ENCODE data around the gene CPED1. TPM values are rescaled to one million over a fixed set of nuclear protein-coding genes. Genes with fewer than 3 reads are reported as not detected.

Gene CPED1
- total and polyA plus RNA-seq, 2 experiments from 2014 or later, result 0.17 to 0.47 TPM

DNA sequence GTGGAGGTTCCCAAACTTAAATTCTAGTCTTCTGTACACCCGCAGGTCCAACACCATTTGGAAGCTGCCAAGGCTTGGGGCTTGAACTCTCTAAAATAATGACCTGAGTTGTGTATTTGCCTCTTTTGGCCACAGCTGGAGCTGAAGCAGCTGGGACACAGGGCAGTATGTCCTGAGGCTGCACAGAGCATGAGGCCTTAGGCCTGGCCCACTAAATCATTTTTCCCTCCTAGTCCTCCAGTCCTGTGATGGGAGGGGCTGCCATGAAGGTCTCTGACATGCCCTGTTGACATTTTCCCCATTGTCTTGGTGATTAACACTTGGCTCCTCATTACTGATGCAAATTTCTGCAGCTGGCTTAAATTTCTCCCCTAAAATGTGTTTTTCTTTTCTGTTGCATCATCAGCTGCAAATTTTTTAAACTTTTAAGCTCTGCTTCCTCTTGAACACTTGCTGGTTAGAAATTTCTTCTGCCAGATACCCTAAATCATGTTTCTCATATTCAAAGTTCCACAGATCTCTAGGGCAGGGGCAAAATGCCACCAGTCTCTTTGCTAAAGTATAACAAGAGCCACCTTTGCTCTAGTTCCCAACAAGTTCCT lies 296.7 kb downstream of the CPED1 start:
- H4K20me1 ChIP-seq (replicated peaks; ENCODE audit: insufficient read depth), result no peaks in the 10 kb centered on the region
- H3K4me2 ChIP-seq, result no peak overlapping the region
- H3K9me3 Mint-ChIP-seq, result peaks cover 27% of the 10 kb centered on the region
- no peaks in the 10 kb centered on the region for H3F3A ChIP-seq (replicated peaks; ENCODE audit: low read depth)
- no peak overlapping the region for H3K4me3 Mint-ChIP-seq
- ATAC-seq (no peak), DNase-seq (ENCODE audit: low spot score) (no peak)
- no peaks in the 10 kb centered on the region for H3K27me3 Mint-ChIP-seq (ENCODE audit: insufficient read depth, low read depth, poor library complexity)
- H3K4me3 ChIP-seq, result no peak overlapping the region
- H3K4me1 Mint-ChIP-seq, result no peaks in the 10 kb centered on the region
- peaks cover 22% of the 10 kb centered on the region for H3K36me3 Mint-ChIP-seq (ENCODE audit: low read depth)
- H3K27me3 ChIP-seq (ENCODE audit: insufficient read depth), result no peaks in the 10 kb centered on the region
- TF ChIP-seq CREB1 (CRISPR knock-in tag; IDR thresholded peaks at IDR 0.05; ENCODE audit: low read depth), result no peak
- TF ChIP-seq, protein P1, sequence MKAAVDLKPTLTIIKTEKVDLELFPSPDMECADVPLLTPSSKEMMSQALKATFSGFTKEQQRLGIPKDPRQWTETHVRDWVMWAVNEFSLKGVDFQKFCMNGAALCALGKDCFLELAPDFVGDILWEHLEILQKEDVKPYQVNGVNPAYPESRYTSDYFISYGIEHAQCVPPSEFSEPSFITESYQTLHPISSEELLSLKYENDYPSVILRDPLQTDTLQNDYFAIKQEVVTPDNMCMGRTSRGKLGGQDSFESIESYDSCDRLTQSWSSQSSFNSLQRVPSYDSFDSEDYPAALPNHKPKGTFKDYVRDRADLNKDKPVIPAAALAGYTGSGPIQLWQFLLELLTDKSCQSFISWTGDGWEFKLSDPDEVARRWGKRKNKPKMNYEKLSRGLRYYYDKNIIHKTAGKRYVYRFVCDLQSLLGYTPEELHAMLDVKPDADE (IDR thresholded peaks at IDR 0.05), result no peak
- H3K27ac Mint-ChIP-seq, result no peak overlapping the region
- H3K9me2 ChIP-seq (ENCODE audit: insufficient read depth), result peaks cover 9% of the 10 kb centered on the region
- no peaks in the 10 kb centered on the region for H3K79me2 ChIP-seq (replicated peaks; ENCODE audit: insufficient read depth)
- no peak overlapping the region for H2AFZ ChIP-seq
- peaks cover 5% of the 10 kb centered on the region; the same call in 1 of the 2 replicates for H3K36me3 ChIP-seq (ENCODE audit: insufficient read depth)
- H3K4me1 ChIP-seq (ENCODE audit: insufficient read depth), result no peaks in the 10 kb centered on the region
- no peak overlapping the region for H3K27ac ChIP-seq (ENCODE audit: low read depth)

DNA sequence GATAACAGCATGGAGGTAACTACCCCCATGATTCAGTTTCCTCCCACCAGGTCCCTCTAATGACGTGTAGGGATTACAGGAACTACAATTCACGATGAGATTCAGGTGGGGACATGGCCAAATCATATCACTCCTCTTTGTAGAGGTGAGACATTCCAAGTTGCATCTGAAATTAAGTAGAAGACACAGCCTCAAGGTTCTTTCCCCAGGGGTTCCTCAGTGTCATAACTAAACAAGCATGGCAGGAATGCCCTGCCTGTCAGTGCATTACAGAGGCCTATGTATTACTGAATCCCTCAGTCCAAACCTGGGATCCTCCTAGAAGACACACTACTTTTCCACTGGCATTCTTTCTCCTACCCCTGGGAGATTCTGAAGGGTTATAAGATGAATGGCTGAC lies 297.7 kb downstream of the CPED1 start:
- H3K36me3 Mint-ChIP-seq (ENCODE audit: low read depth), result peaks cover 22% of the 10 kb centered on the region
- peaks cover 5% of the 10 kb centered on the region; the same call in 1 of the 2 replicates for H3K36me3 ChIP-seq (ENCODE audit: insufficient read depth)
- no peaks in the 10 kb centered on the region for H3K79me2 ChIP-seq (replicated peaks; ENCODE audit: insufficient read depth)
- no peaks in the 10 kb centered on the region for H3F3A ChIP-seq (replicated peaks; ENCODE audit: low read depth)
- no peak overlapping the region for H3K4me3 ChIP-seq
- H3K4me1 Mint-ChIP-seq, result no peaks in the 10 kb centered on the region
- ATAC-seq (no peak), DNase-seq (ENCODE audit: low spot score) (no peak)
- no peak overlapping the region for H3K27ac ChIP-seq (ENCODE audit: low read depth)
- H3K9me3 Mint-ChIP-seq, result peaks cover 27% of the 10 kb centered on the region
- H3K4me2 ChIP-seq, result no peak overlapping the region
- H3K27ac Mint-ChIP-seq, result no peak overlapping the region
- H3K9me2 ChIP-seq (ENCODE audit: insufficient read depth), result peaks cover 9% of the 10 kb centered on the region
- no peaks in the 10 kb centered on the region for H3K27me3 ChIP-seq (ENCODE audit: insufficient read depth)
- H3K27me3 Mint-ChIP-seq (ENCODE audit: insufficient read depth, low read depth, poor library complexity), result no peaks in the 10 kb centered on the region
- H3K4me1 ChIP-seq (ENCODE audit: insufficient read depth), result no peaks in the 10 kb centered on the region
- H4K20me1 ChIP-seq (replicated peaks; ENCODE audit: insufficient read depth), result no peaks in the 10 kb centered on the region
- H3K4me3 Mint-ChIP-seq, result no peak overlapping the region
- no peak overlapping the region for H2AFZ ChIP-seq
- TF ChIP-seq POLR2AphosphoS5 (IDR thresholded peaks at IDR 0.05; ENCODE audit: low read depth) (no peak), EZH2phosphoT487 (IDR thresholded peaks at IDR 0.05; ENCODE audit: unreplicated experiment) (no peak), ZNF114 (CRISPR knock-in tag; IDR thresholded peaks at IDR 0.05) (no peak), NANOG (IDR thresholded peaks at IDR 0.05; ENCODE audit: borderline replicate concordance) (no peak), JUNB (IDR thresholded peaks at IDR 0.05; ENCODE audit: unreplicated experiment) (no peak), EZH2 (IDR thresholded peaks at IDR 0.05; ENCODE audit: low read depth, unreplicated experiment) (no peak), ZNF331 (CRISPR knock-in tag; IDR thresholded peaks at IDR 0.05; ENCODE audit: low read depth) (no peak)
- TF ChIP-seq, protein P2, sequence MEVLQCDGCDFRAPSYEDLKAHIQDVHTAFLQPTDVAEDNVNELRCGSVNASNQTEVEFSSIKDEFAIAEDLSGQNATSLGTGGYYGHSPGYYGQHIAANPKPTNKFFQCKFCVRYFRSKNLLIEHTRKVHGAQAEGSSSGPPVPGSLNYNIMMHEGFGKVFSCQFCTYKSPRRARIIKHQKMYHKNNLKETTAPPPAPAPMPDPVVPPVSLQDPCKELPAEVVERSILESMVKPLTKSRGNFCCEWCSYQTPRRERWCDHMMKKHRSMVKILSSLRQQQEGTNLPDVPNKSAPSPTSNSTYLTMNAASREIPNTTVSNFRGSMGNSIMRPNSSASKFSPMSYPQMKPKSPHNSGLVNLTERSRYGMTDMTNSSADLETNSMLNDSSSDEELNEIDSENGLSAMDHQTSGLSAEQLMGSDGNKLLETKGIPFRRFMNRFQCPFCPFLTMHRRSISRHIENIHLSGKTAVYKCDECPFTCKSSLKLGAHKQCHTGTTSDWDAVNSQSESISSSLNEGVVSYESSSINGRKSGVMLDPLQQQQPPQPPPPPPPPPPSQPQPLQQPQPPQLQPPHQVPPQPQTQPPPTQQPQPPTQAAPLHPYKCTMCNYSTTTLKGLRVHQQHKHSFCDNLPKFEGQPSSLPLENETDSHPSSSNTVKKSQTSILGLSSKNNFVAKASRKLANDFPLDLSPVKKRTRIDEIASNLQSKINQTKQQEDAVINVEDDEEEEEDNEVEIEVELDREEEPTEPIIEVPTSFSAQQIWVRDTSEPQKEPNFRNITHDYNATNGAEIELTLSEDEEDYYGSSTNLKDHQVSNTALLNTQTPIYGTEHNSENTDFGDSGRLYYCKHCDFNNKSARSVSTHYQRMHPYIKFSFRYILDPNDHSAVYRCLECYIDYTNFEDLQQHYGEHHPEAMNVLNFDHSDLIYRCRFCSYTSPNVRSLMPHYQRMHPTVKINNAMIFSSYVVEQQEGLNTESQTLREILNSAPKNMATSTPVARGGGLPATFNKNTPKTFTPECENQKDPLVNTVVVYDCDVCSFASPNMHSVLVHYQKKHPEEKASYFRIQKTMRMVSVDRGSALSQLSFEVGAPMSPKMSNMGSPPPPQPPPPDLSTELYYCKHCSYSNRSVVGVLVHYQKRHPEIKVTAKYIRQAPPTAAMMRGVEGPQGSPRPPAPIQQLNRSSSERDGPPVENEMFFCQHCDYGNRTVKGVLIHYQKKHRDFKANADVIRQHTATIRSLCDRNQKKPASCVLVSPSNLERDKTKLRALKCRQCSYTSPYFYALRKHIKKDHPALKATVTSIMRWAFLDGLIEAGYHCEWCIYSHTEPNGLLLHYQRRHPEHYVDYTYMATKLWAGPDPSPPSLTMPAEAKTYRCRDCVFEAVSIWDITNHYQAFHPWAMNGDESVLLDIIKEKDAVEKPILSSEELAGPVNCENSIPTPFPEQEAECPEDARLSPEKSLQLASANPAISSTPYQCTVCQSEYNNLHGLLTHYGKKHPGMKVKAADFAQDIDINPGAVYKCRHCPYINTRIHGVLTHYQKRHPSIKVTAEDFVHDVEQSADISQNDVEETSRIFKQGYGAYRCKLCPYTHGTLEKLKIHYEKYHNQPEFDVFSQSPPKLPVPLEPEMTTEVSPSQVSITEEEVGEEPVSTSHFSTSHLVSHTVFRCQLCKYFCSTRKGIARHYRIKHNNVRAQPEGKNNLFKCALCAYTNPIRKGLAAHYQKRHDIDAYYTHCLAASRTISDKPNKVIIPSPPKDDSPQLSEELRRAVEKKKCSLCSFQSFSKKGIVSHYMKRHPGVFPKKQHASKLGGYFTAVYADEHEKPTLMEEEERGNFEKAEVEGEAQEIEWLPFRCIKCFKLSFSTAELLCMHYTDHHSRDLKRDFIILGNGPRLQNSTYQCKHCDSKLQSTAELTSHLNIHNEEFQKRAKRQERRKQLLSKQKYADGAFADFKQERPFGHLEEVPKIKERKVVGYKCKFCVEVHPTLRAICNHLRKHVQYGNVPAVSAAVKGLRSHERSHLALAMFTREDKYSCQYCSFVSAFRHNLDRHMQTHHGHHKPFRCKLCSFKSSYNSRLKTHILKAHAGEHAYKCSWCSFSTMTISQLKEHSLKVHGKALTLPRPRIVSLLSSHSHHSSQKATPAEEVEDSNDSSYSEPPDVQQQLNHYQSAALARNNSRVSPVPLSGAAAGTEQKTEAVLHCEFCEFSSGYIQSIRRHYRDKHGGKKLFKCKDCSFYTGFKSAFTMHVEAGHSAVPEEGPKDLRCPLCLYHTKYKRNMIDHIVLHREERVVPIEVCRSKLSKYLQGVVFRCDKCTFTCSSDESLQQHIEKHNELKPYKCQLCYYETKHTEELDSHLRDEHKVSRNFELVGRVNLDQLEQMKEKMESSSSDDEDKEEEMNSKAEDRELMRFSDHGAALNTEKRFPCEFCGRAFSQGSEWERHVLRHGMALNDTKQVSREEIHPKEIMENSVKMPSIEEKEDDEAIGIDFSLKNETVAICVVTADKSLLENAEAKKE (CRISPR knock-in tag; IDR thresholded peaks at IDR 0.05), result no peak
- TF ChIP-seq, protein P3, sequence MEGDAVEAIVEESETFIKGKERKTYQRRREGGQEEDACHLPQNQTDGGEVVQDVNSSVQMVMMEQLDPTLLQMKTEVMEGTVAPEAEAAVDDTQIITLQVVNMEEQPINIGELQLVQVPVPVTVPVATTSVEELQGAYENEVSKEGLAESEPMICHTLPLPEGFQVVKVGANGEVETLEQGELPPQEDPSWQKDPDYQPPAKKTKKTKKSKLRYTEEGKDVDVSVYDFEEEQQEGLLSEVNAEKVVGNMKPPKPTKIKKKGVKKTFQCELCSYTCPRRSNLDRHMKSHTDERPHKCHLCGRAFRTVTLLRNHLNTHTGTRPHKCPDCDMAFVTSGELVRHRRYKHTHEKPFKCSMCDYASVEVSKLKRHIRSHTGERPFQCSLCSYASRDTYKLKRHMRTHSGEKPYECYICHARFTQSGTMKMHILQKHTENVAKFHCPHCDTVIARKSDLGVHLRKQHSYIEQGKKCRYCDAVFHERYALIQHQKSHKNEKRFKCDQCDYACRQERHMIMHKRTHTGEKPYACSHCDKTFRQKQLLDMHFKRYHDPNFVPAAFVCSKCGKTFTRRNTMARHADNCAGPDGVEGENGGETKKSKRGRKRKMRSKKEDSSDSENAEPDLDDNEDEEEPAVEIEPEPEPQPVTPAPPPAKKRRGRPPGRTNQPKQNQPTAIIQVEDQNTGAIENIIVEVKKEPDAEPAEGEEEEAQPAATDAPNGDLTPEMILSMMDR (conservative IDR thresholded peaks at IDR 0.05; ENCODE audit: low read depth in 2 of 2), result no peak

Data from GM23338 (cell line).